ENCODE data around the gene SMIM1. TPM values are rescaled to one million over a fixed set of nuclear protein-coding genes. Genes with fewer than 3 reads are reported as not detected.
A peak's percentile ranks its signal among the peaks of the same experiment; 100 is the strongest.
"Not testable (repeated sequence)": the region's sequence is repeated elsewhere in the genome, so short reads cannot be mapped to it uniquely, and the experiment has no call there.

Gene SMIM1
- polyA plus RNA-seq (2013, experiment 1 of 4): 3.6 TPM
- polyA plus RNA-seq (2013, experiment 2 of 4): 4.2 TPM
- polyA plus RNA-seq (2013, experiment 3 of 4): 6.1 TPM
- 3.6 TPM for polyA plus RNA-seq (2013, experiment 4 of 4)

- WGBS, 2 experiments: 25% methylated on average over 55 of the region's 55 CpGs
- Histone ChIP-seq H3K27me3 (ENCODE audit: control insufficient read depth, insufficient read depth, low read length, poor library complexity, severe bottlenecking) (peaks cover 13% of the 10 kb centered on the region), H3K4me3 (ENCODE audit: insufficient read depth, low read depth, low read length) (peak within 1 kb of the TSS; percentile 51), H3K4me1 (ENCODE audit: control insufficient read depth, insufficient read depth, low read length) (peaks cover 36% of the 10 kb centered on the region), H3K36me3 (ENCODE audit: control insufficient read depth, insufficient read depth, low read length) (no peaks in the 10 kb centered on the region), H3K27ac (ENCODE audit: insufficient read depth, low read depth, low read length, poor library complexity, severe bottlenecking) (no peak within 1 kb of the TSS), H3K9me3 (ENCODE audit: control insufficient read depth, low read length) (no peaks in the 10 kb centered on the region)
Observed at GRCh38 chr1:3772715-3773571, at the start of gene SMIM1. Gene SMIM1 (plus strand): TSS chr1:3772749. CDS start chr1:3775374, 2,625 bp downstream.

GRCh38 chr1:3722846-3723245 lies 49.7 kb upstream of the SMIM1 start:
- 94 to 95% methylated on average over 3 of the region's 3 CpGs for WGBS, 2 experiments

GRCh38 chr1:3724416-3725030 lies 48.0 kb upstream of the SMIM1 start:
- 41 to 43% methylated on average over 18 of the region's 18 CpGs for WGBS, 2 experiments
- H3K27ac ChIP-seq (ENCODE audit: insufficient read depth, low read depth, low read length, poor library complexity, severe bottlenecking): not testable (repeated sequence)

More at GRCh38 chr1:3722846-3723245, 49.7 kb upstream of the SMIM1 start:
- Histone ChIP-seq H3K4me1 (ENCODE audit: control insufficient read depth, insufficient read depth, low read length) (peaks cover 6% of the 10 kb centered on the region), H3K27ac (ENCODE audit: insufficient read depth, low read depth, low read length, poor library complexity, severe bottlenecking) (no peak overlapping the region), H3K36me3 (ENCODE audit: control insufficient read depth, insufficient read depth, low read length) (no peaks in the 10 kb centered on the region), H3K27me3 (ENCODE audit: control insufficient read depth, insufficient read depth, low read length, poor library complexity, severe bottlenecking) (no peaks in the 10 kb centered on the region), H3K9me3 (ENCODE audit: control insufficient read depth, low read length) (no peaks in the 10 kb centered on the region), H3K4me3 (ENCODE audit: insufficient read depth, low read depth, low read length) (no peak overlapping the region)

GRCh38 chr1:3725366-3725765 lies 47.2 kb upstream of the SMIM1 start:
- no peaks in the 10 kb centered on the region for H3K9me3 ChIP-seq (ENCODE audit: control insufficient read depth, low read length)

More at GRCh38 chr1:3724416-3725030, 48.0 kb upstream of the SMIM1 start:
- H3K27me3 ChIP-seq (ENCODE audit: control insufficient read depth, insufficient read depth, low read length, poor library complexity, severe bottlenecking); H3K4me1 ChIP-seq (ENCODE audit: control insufficient read depth, insufficient read depth, low read length); H3K9me3 ChIP-seq (ENCODE audit: control insufficient read depth, low read length); H3K36me3 ChIP-seq (ENCODE audit: control insufficient read depth, insufficient read depth, low read length); H3K4me3 ChIP-seq (ENCODE audit: insufficient read depth, low read depth, low read length): not testable (repeated sequence)

GRCh38 chr1:3727042-3727824 lies 45.3 kb upstream of the SMIM1 start:
- Histone ChIP-seq H3K36me3 (ENCODE audit: control insufficient read depth, insufficient read depth, low read length) (no peaks in the 10 kb centered on the region), H3K9me3 (ENCODE audit: control insufficient read depth, low read length) (no peaks in the 10 kb centered on the region), H3K27ac (ENCODE audit: insufficient read depth, low read depth, low read length, poor library complexity, severe bottlenecking) (no peak overlapping the region), H3K4me1 (ENCODE audit: control insufficient read depth, insufficient read depth, low read length) (peaks cover 8% of the 10 kb centered on the region), H3K4me3 (ENCODE audit: insufficient read depth, low read depth, low read length) (no peak overlapping the region), H3K27me3 (ENCODE audit: control insufficient read depth, insufficient read depth, low read length, poor library complexity, severe bottlenecking) (peaks cover 5% of the 10 kb centered on the region)
- WGBS, 2 experiments: 61 to 62% methylated on average over 37 of the region's 37 CpGs

More at GRCh38 chr1:3725366-3725765, 47.2 kb upstream of the SMIM1 start:
- Histone ChIP-seq H3K27ac (ENCODE audit: insufficient read depth, low read depth, low read length, poor library complexity, severe bottlenecking) (no peak overlapping the region), H3K27me3 (ENCODE audit: control insufficient read depth, insufficient read depth, low read length, poor library complexity, severe bottlenecking) (peaks cover 5% of the 10 kb centered on the region), H3K4me1 (ENCODE audit: control insufficient read depth, insufficient read depth, low read length) (no peaks in the 10 kb centered on the region), H3K4me3 (ENCODE audit: insufficient read depth, low read depth, low read length) (no peak overlapping the region), H3K36me3 (ENCODE audit: control insufficient read depth, insufficient read depth, low read length) (no peaks in the 10 kb centered on the region)
- WGBS, 2 experiments: 91 to 95% methylated on average over 2 of the region's 2 CpGs

- 90 to 91% methylated on average over 31 of the region's 31 CpGs for WGBS, 2 experiments
Observed at GRCh38 chr1:3727825-3728776, 44.4 kb upstream of the SMIM1 start.

GRCh38 chr1:3729594-3730542 lies 42.7 kb upstream of the SMIM1 start:
- H3K27ac ChIP-seq (ENCODE audit: insufficient read depth, low read depth, low read length, poor library complexity, severe bottlenecking): no peak overlapping the region
- peaks cover 9% of the 10 kb centered on the region for H3K4me1 ChIP-seq (ENCODE audit: control insufficient read depth, insufficient read depth, low read length)
- H3K4me3 ChIP-seq (ENCODE audit: insufficient read depth, low read depth, low read length): no peak overlapping the region
- peaks cover 4% of the 10 kb centered on the region for H3K36me3 ChIP-seq (ENCODE audit: control insufficient read depth, insufficient read depth, low read length)
- H3K9me3 ChIP-seq (ENCODE audit: control insufficient read depth, low read length): no peaks in the 10 kb centered on the region
- H3K27me3 ChIP-seq (ENCODE audit: control insufficient read depth, insufficient read depth, low read length, poor library complexity, severe bottlenecking): peaks cover 5% of the 10 kb centered on the region
- WGBS, 2 experiments: 90 to 91% methylated on average over 32 of the region's 32 CpGs

More at GRCh38 chr1:3727825-3728776, 44.4 kb upstream of the SMIM1 start:
- Histone ChIP-seq H3K36me3 (ENCODE audit: control insufficient read depth, insufficient read depth, low read length) (no peaks in the 10 kb centered on the region), H3K4me1 (ENCODE audit: control insufficient read depth, insufficient read depth, low read length) (peaks cover 9% of the 10 kb centered on the region), H3K9me3 (ENCODE audit: control insufficient read depth, low read length) (no peaks in the 10 kb centered on the region), H3K27me3 (ENCODE audit: control insufficient read depth, insufficient read depth, low read length, poor library complexity, severe bottlenecking) (peaks cover 5% of the 10 kb centered on the region), H3K4me3 (ENCODE audit: insufficient read depth, low read depth, low read length) (no peak overlapping the region), H3K27ac (ENCODE audit: insufficient read depth, low read depth, low read length, poor library complexity, severe bottlenecking) (no peak overlapping the region)

- Histone ChIP-seq H3K27me3 (ENCODE audit: control insufficient read depth, insufficient read depth, low read length, poor library complexity, severe bottlenecking) (peaks cover 5% of the 10 kb centered on the region), H3K9me3 (ENCODE audit: control insufficient read depth, low read length) (no peaks in the 10 kb centered on the region), H3K4me3 (ENCODE audit: insufficient read depth, low read depth, low read length) (no peak overlapping the region), H3K27ac (ENCODE audit: insufficient read depth, low read depth, low read length, poor library complexity, severe bottlenecking) (no peak overlapping the region), H3K36me3 (ENCODE audit: control insufficient read depth, insufficient read depth, low read length) (peaks cover 6% of the 10 kb centered on the region), H3K4me1 (ENCODE audit: control insufficient read depth, insufficient read depth, low read length) (peaks cover 9% of the 10 kb centered on the region)
- 93 to 94% methylated on average over 25 of the region's 25 CpGs for WGBS, 2 experiments
Observed at GRCh38 chr1:3730543-3731247, 41.9 kb upstream of the SMIM1 start.
